Ascending aorta (tissue), 2 donors: Measurements from ENCODE around the gene ROCK2. TPM values are rescaled to one million over a fixed set of nuclear protein-coding genes. Genes with fewer than 3 reads are reported as not detected.

Source experiments
- DNase-seq, 2 donors: peaks; one replicate each; pipeline ENCODE4 v3.0.0-alpha.2; 2019; ENCODE audit warnings: low spot score in 2 of 2
- H3K27ac ChIP-seq, 2 donors: fragments of 200-600 bp; sonication (generic); one replicate each; pipeline ENCODE4 v1.5.1; 2016 to 2017; ENCODE audit warnings: mild to moderate bottlenecking in 1 of 2
- H3K27me3 ChIP-seq: fragments of 200-600 bp; sonication (generic); one replicate; pipeline ENCODE4 v1.5.1; 2017
- H3K36me3 ChIP-seq, 2 donors: fragments of 200-600 bp; sonication (generic); one replicate each; pipeline ENCODE4 v1.5.1; 2016
- H3K4me1 ChIP-seq, 2 donors: fragments of 200-600 bp; sonication (generic); one replicate each; pipeline ENCODE4 v1.5.1; 2016 to 2017; ENCODE audit warnings: mild to moderate bottlenecking in 1 of 2
- H3K4me3 ChIP-seq, 2 donors: fragments of 200-600 bp; sonication (generic); one replicate each; pipeline ENCODE4 v1.5.1; 2016 to 2017; ENCODE audit warnings: mild to moderate bottlenecking in 1 of 2
- H3K9me3 ChIP-seq, 2 donors: fragments of 200-600 bp; sonication (generic); one replicate each; pipeline ENCODE4 v1.5.1; 2016
- intact Hi-C: fragments of 100-400 bp; cut with DNase I; formaldehyde crosslinking; loops from one replicate; pipeline ENCODE4 v1.15.1; 2023
- total RNA-seq: library from RNA; depleted of rRNA; stranded (reverse); fragments of >200 nt; gene quantifications from one replicate; pipeline ENCODE4 v1.1.0, GENCODE V29; 2016
- TF ChIP-seq, protein P1 (sequence below), 3 experiments: fragments of 200-600 bp in 2 of 3; fragments of 450-650 bp in 1 of 3; sonication (generic) in 2 of 3; IDR thresholded peaks; one replicate each; pipeline ENCODE4 v1.5.1; 2016 to 2019; ENCODE audit warnings: antibody characterized with exemption in 3 of 3, mild to moderate bottlenecking in 1 of 3, moderate library complexity in 1 of 3

ROCK2 gene
- total RNA-seq, 1 donor from 2014 or later: 33.0 TPM

- intact Hi-C loops: no loop called here
- Histone ChIP-seq H3K4me1 (peaks cover 0 to 5% of the 10 kb centered on the region in 2 donors), H3K36me3 (peaks cover 0 to 6% of the 10 kb centered on the region in 2 donors), H3K4me3 (no peak overlapping the region), H3K27me3 (no peaks in the 10 kb centered on the region), H3K9me3 (no peaks in the 10 kb centered on the region), H3K27ac (no peak overlapping the region)
- TF ChIP-seq, protein P1, sequence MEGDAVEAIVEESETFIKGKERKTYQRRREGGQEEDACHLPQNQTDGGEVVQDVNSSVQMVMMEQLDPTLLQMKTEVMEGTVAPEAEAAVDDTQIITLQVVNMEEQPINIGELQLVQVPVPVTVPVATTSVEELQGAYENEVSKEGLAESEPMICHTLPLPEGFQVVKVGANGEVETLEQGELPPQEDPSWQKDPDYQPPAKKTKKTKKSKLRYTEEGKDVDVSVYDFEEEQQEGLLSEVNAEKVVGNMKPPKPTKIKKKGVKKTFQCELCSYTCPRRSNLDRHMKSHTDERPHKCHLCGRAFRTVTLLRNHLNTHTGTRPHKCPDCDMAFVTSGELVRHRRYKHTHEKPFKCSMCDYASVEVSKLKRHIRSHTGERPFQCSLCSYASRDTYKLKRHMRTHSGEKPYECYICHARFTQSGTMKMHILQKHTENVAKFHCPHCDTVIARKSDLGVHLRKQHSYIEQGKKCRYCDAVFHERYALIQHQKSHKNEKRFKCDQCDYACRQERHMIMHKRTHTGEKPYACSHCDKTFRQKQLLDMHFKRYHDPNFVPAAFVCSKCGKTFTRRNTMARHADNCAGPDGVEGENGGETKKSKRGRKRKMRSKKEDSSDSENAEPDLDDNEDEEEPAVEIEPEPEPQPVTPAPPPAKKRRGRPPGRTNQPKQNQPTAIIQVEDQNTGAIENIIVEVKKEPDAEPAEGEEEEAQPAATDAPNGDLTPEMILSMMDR (IDR thresholded peaks at IDR 0.05): no peak
- DNase-seq: no peak
These were observed 115.7 kb downstream of the ROCK2 start for GRCh38 chr2:11228692-11229091.

DNA sequence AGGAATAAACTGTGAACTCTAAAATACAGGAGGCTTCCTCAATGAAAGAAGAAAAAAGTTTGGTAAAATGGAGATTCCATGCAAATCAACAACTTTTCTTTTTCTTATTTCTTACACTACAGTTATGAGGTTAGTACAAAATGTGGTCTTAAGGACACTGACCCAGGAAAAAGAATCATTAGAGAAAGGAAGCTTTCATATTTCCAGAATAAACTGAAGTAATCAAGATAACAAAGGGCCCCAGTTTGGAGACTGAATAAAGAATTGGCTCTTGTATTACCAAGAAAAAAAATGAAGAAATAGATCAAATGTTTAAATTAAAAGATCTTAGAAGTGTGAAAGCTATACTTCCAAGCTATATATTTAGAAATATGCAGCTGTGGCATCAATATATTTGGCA is 116.8 kb downstream of the ROCK2 start:
- H3K4me3 ChIP-seq: no peak overlapping the region
- no peaks in the 10 kb centered on the region for H3K9me3 ChIP-seq
- peaks cover 0 to 6% of the 10 kb centered on the region in 2 donors for H3K36me3 ChIP-seq
- no peaks in the 10 kb centered on the region for H3K27me3 ChIP-seq
- peaks cover 0 to 5% of the 10 kb centered on the region in 2 donors for H3K4me1 ChIP-seq
- intact Hi-C loops: no loop called here
- no peak for DNase-seq
- no peak overlapping the region for H3K27ac ChIP-seq
- TF ChIP-seq, protein P1 (IDR thresholded peaks at IDR 0.05): no peak

- intact Hi-C loops: no loop called here
- Histone ChIP-seq H3K27me3 (no peaks in the 10 kb centered on the region), H3K4me1 (peaks cover 0 to 2% of the 10 kb centered on the region in 2 donors), H3K9me3 (no peaks in the 10 kb centered on the region), H3K27ac (no peak overlapping the region), H3K4me3 (no peak overlapping the region), H3K36me3 (peaks cover 8 to 23% of the 10 kb centered on the region in 2 donors)
- no peak for DNase-seq
- TF ChIP-seq, protein P1 (IDR thresholded peaks at IDR 0.05): no peak
These were observed 119.5 kb downstream of the ROCK2 start for GRCh38 chr2:11224887-11225286.

DNA sequence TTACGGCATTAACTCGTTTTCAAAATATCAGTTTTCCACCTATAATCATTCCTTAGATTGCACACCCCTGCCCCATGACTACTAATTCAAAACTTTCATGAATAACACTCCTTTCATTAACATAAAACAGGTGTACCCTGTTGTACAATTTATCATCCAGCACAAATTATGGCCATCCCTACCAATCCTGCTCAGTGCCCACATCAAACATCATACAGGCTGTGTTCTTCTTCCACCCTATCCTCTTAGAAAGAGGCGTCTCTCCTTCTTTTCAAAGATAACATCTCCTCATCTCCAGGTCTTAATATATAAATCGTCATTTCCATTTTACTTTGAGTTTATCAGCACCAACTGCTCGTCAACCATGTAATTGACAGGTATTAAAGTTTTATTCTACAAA is 121.6 kb downstream of the ROCK2 start:
- Histone ChIP-seq H3K27ac (no peak overlapping the region), H3K4me1 (no peaks in the 10 kb centered on the region), H3K36me3 (peaks cover 15 to 33% of the 10 kb centered on the region in 2 donors), H3K27me3 (no peaks in the 10 kb centered on the region), H3K9me3 (no peaks in the 10 kb centered on the region), H3K4me3 (no peak overlapping the region)
- TF ChIP-seq, protein P1 (IDR thresholded peaks at IDR 0.05): no peak
- no peak for DNase-seq
- intact Hi-C loops: no loop called here

DNA sequence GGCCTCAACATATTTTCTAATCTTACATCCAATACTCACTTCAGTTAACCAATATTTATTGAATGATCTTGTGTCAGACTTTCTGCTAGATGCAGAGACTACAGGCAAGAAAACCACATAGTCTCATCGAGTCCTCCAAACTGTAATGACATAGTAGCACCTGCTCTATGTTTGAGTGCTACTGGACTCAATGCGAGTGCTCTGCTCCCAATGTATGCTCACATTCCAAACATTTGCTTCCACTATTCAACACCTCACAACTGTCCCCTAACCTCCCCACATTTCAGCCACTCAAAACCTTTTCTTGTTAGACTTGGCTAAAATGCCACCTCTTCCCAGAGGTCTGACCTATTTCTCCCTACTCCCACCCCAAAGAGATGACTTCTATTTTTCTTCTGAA is 124.0 kb downstream of the ROCK2 start:
- H3K9me3 ChIP-seq: no peaks in the 10 kb centered on the region
- intact Hi-C loops: no loop called here
- H3K4me1 ChIP-seq: no peaks in the 10 kb centered on the region
- no peaks in the 10 kb centered on the region for H3K27me3 ChIP-seq
- no peak overlapping the region for H3K4me3 ChIP-seq
- H3K27ac ChIP-seq: no peak overlapping the region
- H3K36me3 ChIP-seq: peaks cover 27 to 46% of the 10 kb centered on the region in 2 donors
- TF ChIP-seq, protein P1 (IDR thresholded peaks at IDR 0.05): no peak
- no peak for DNase-seq

- Histone ChIP-seq H3K27ac (no peak overlapping the region), H3K9me3 (no peaks in the 10 kb centered on the region), H3K27me3 (no peaks in the 10 kb centered on the region), H3K36me3 (peaks cover 59 to 75% of the 10 kb centered on the region in 2 donors), H3K4me1 (no peaks in the 10 kb centered on the region), H3K4me3 (no peak overlapping the region)
- intact Hi-C loops: no loop called here
- DNase-seq: no peak
- TF ChIP-seq, protein P1 (IDR thresholded peaks at IDR 0.05): no peak
These were observed 129.0 kb downstream of the ROCK2 start for GRCh38 chr2:11215407-11215806.
